Ishikawa (cell line): ENCODE results near the gene CFAP90.

ENCODE experiments used
- EGR1 ChIP-seq: IDR thresholded peaks from 2 replicates; pipeline ENCODE4 v1.6.1; 2012
- FOXM1 ChIP-seq: IDR thresholded peaks from 2 replicates; pipeline ENCODE4 v1.6.1; 2012; ENCODE audit warnings: low read depth, borderline replicate concordance

GRCh38 chr5:7857926-7858632 is 7.1 kb upstream of the CFAP90 start:
- TF ChIP-seq FOXM1 = no peak
- TF ChIP-seq EGR1 = no peak
